HG03097 (cell line): ENCODE results near the gene ATE1.
"Not testable (repeated sequence)": the region's sequence is repeated elsewhere in the genome, so short reads cannot be mapped to it uniquely, and the experiment has no call there.

Experiments
- ATAC-seq: cut with Tn5 transposase; IDR thresholded peaks from one replicate; pipeline ENCODE4 v1.9.1; 2021; ENCODE audit not compliant: unreplicated experiment, low FRiP score

The ATE1 gene

DNA sequence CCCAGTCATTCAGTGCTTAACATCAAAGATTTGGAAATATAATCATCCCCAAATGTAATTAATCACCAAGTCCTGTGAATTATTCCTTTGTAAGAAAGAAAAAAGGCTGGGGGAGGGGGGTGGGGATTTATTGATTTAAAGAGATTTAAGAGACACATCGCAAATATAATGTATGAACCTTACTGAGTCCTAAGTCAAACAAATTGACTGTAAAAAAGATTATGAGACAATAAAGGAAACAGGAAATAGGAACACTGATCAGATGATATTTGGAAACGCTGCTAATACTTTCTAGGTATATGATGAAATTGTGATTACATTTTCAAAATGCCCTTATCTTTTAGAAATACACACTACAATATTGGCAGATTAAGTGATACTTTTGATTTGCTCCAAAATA lies 92.5 kb downstream of the ATE1 start:
- ATAC-seq = no peak

DNA sequence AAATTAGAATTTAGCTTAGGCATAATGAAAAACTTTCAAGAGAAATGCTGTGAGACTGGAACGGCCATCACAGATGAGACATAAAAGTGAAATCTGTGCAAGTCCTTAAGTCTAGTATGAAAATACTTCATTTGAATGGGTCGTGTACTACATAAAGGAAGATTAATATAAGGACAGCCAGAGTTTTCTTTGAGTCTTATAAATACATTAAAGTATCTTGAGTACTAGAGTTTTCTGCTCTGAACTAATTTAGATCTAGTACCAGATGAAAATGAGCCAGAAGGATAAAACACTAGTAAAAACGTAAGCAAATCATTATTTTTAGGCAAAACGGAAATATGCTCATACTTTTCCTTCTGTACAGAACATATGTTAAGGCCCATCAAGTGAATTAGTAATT lies 93.1 kb downstream of the ATE1 start:
- no peak for ATAC-seq

DNA sequence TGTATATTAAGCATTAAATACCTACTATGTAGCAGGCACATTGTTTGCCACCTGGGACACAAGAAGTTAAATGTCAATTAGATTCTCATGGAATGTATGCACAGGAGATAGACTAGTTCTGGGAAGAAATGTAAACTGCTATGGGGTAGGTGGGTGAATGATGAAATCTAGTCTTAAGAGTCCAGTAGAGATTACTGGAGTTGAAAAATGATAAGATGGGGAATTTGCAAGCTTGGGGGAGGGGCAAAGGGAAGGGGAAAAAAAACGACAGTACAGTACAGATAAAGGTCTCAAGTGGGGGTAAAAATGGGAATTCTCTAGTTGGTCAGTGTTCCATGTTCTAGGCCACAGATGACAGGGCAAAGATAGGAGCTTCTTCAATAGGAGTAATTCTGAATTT lies 94.4 kb downstream of the ATE1 start:
- ATAC-seq = no peak

DNA sequence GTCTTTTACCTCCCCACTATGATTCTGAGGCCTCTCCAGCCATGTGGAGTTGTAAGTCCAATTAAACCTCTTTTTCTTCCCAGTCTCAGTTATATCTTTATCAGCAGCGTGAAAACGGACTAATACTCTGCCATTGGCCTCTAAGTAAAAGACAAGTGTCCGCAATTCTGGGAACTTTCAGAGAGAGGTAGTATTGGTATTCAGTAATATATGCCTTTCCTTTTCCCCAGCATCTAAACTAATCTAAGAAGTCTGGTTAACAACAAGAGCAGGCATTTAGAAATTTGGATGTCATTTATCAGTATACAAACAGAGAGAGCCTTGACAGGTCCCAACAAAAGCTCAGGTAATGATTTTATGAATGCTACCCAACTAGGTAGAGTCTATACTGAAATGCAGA lies 95.2 kb downstream of the ATE1 start:
- no peak for ATAC-seq

DNA sequence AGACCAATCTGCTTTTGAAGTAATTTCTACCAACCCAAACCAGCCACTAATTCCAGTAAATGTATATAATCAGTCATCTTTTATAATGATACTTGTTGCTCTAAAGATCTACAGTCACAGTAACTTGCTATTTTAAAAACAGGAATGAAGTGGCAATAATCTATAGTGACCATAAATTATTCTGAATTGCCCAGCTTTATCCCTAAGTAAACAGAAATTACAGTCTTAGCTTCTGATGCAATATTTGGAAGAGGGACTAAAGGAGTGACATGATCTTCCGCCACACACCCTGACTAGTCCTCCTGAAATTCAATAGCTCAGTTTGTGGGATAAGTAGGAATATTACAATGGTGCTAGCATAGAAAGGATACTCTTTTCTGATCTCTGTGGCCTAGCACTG lies 96.1 kb downstream of the ATE1 start:
- ATAC-seq = no peak

DNA sequence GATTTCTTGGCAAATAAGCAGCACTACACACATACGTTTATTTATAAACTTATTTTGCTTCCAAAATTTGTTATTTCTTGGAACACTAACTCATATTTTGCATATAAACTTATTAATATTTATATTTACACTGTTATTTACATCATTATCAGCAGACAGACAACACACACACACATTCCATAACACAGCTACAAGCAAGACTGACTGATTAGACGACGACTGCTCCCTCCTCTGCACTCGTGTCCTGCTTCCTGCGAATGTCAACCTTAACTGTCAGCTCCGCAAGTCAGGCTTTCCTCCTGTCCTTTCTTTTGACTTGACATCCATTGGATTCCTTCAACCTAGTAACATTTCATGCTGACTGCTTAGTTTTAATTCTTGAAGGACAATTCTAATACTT lies 96.6 kb downstream of the ATE1 start:
- ATAC-seq = no peak

DNA sequence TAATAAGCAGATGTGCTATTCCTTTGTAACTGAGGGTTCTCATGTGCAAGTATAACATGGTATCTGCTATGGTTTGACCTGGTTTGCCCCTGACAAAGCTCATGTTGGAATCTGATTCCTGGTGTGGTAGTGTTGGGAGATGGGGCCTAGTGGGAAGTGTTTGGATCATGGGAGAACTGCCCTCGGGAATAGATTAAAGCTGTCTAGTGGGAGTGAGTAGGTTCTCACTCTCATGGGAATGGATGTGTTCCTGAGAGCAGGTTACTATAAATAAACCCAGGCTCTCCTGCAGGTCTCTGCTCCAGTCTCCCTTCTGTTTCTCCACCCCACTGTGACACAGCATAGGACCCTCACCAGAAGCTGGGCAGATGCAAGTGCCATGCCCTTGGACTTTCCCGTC lies 97.7 kb downstream of the ATE1 start:
- ATAC-seq = no peak

DNA sequence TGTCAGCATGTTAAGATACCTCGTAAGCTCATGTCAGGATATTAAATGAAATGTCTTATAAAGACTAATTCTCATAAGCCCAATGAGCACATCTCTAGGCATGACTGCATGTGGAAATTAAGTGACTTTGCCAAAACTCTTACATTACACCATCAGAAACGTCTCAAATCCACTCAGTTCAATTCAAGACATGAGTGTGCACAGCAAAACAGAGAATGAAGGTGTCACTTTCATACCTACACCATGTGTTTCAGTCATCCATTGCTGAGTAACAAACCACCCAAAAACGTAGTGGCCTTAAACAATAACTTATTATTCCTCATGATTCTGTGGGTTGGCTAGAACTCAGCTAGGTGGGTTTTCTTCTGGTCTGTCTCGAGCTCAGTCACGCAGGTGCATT lies 99.8 kb downstream of the ATE1 start:
- no peak for ATAC-seq

DNA sequence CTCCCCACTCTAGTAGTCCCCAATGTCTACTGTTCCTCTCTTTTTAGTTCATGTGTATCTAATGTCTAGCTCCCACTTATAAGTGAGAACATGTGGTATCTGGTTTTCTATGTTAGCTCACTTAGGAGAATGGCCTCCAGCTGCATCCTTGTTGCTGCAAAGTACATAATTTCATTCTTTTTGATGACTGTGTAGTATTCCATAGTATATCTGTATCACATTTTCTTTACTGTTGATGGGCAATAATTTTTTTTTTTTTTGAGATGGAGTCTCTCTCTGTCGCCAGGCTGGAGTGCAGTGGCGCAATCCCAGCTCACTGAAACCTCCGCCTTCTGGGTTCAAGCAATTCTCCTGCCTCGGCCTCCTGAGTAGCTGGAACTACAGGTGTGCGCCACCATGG lies 101.1 kb downstream of the ATE1 start:
- ATAC-seq = not testable (repeated sequence)

DNA sequence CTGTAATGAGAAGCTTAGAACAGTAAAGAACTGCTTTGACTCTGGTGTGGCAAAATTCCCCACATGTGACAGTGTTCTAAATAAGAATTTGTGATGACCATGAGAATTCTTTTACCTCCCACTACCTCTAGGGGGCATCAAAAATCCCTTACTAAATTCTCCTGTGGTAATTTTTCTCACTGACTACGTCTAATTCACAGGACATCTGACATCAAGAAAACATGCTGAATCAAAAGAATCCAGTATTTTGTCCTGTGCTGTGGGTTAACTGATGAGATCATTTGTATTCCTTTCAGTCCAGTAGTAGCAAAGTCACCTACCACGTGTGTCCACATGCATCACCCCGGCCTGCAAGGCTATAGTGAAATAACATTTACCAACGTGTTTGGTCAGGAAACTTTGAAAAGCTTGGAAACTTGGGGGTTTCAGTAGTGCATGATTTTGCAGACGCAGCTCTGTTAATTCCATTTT lies 103.8 kb downstream of the ATE1 start:
- ATAC-seq = no peak

DNA sequence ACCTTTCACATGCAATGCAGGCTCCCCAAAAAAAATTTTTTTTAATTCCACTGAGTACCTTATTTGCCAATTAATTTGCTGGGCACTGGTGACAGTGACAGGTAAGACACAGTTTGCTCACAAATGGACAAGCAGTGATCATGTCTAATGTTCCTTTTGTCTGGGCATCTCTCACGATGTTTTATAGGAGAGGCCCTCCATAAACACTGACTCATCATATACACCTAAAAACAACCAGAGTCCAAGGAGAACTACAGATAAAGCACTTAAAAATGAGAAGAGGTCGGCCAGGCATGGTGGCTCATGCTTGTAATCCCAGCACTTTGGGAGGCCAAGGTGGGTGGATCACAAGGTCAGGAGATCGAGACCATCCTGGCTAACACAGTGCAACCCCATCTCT lies 105.1 kb downstream of the ATE1 start:
- ATAC-seq = no peak

DNA sequence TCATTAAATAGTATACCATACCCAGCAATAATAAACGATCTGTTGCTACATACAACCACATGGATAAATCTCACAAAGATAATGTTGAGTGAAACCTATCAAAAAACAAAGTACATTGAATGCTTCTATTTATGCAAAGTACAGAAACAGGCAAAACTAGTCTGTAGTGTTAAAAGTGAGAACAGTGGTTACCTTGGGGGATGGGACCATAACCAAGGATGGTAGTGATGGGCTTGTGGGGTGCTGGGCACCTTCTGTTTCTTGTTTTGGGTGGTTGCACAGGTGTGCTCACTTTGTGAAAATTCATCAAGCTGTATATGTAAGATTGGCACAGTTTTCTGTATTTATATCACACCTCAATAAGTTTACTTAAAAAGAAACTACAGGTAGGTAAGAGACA lies 105.7 kb downstream of the ATE1 start:
- no peak for ATAC-seq

DNA sequence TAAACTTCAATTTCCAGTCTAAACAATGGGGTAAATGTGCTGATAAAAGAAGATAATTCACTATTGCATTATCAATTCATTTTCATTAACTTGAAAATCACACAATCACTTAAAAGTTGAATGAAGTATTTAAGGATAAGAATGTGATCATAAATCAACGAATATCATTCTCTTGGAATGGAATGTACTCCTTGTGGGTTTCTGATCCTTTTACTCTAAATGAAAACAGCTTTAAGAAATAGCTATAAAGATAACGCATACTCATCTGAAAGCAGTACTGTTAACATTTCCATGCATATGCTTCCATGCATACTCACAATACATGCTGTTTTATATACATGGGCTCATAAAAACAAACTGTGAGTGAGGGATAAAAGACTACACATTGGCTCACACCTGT lies 108.8 kb downstream of the ATE1 start:
- no peak for ATAC-seq

DNA sequence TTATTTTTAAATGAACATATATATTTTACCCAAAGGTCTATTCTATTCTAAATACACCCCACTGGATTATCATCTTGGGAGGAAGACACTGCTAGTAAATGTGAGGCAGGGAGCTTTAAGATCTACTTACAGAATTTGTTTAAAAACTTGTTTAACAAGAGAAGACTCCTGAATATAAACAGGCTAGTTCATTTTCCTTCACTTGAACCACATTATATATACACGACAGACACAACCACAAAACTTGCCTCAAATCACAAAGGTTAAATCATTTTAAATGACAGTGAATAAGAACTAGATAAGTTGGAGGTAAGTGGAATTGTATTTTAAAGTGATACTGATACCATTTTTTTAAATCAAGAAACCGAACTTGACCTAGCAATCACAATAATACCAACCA lies 109.2 kb downstream of the ATE1 start:
- ATAC-seq = no peak

DNA sequence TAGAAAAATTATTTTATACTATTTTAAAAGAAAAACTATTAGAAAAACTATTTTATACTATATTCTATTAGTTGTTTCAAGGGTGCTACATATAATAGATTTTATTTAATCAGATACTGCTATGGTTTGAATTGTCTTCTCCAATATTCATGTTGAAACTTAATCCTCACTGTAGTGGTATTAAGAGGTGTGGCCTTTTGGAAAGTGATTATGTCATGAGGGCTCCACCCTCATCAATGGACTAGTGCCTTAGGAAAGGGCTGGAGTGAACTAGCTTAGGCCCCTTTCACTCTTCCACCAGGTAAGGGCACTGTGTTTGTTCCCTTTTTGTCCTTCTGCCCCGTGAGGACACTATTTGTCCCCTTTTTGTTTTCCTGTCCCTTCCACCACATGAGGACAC lies 111.6 kb downstream of the ATE1 start:
- ATAC-seq = no peak

DNA sequence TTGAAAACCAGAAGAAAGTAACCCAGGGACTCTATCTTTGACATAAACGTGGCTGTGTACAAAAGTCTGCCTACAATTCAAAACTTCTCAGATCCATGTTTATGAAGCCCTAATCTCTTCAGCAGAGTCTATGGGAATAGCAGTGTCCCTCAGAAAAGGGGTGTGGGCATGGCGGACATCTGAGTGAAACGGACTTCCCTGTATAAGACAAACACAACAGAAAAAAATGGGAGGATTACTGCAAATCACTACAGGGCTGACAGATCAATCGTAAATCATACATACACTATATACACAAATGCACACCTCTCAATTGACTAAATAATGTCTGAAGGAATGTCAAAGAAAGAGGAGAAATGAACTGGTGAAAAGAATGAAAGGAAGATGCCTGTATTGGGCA lies 114.0 kb downstream of the ATE1 start:
- no peak for ATAC-seq

DNA sequence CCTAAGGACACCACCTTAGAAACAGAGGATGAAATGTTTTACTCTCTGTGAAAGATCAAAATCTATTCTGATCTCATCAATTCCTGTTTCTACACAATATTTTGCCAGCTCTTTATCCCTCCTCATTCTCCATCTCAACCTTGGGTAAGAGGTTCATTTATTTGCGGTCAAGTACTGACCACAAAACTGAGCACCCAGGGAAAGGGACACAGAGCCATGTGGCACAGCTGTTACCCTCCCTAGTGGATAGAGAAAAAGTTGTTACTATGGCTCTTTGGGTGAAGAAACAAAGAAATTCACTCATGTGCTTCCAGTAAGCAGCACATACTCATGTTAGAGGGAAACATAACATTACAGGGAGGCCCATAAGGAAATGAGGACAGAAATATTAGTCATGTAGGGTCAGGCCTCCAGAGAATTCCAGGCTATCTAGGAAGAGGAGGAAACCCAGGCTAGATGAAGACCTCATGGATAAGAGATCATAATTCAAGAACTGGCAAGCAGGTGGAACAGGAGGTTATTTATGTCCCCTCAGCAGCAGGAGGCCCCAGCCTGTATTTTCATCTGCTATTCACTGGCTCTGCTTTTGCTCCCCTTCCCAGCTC lies 114.5 kb downstream of the ATE1 start:
- no peak for ATAC-seq

DNA sequence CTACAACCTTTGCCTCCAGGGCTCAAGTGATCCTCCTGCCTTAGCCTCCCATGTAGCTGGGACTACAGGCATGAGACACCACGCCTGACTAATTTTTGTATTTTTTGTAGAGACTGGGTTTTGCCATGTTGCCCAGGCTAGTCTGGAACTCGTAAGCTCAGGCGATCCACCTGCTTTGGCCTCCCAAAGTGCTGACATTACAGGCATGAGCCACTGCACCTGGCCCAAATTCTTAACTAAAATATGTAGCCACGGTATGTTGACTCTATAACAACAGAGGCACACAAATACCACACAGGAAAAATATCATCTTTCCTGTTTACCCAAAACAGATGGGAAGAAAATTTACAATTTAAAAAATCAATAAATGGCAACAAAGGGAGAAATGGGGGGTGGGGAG lies 115.8 kb downstream of the ATE1 start:
- ATAC-seq = no peak

DNA sequence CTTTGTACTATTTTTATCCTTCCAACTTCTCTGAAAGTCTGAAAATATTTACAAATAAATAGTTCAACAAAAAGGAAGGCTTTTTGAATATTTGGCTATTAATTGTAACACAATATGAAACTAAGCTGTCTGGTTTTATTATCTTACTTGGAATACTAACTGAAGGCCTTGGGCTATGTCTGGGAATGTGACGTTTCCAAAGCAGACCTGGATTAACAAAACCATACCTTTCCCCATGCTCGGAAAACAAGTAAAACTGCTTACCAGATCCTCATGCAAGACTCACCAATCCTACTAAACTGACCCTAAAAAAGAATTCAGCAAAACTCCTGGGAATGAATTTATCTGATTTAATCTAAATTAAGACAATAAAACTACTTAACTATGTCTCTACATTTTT lies 116.4 kb downstream of the ATE1 start:
- ATAC-seq = no peak

DNA sequence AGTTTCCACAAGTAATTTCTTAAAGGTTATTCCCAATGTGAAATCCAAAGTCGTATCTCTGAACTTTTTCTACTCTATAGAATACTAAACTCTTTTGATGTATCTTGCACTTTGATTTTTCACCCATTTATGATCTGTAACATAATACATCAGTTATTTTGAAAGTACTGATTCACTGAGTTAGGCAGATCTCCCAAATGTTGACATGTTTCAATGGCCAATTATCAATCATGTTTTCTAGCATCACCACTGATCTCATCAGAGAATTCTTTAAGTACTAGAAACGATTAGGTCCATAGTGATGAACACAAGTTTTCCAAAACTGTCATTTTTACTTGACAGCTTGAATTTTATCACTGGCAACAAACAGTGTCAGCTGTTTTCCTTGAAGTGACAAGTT lies 119.0 kb downstream of the ATE1 start:
- no peak for ATAC-seq

DNA sequence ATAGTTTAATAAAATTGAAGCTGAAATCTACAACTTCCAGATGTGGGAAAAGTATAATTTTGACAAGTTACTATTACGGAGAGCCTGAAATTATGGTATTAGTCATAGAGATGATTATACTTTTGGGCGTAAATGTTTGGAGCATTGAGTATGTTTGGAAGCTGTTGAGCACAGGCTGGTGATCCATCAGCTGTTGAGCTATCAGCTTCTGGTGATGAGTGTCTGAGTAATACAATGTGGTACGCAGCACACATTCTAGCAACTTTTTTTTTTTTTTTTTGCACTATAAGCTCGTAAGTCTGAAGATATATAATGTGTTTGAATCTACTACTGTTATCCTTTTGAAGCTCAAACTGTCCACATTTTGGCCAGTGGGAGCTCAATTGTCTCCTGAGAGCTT lies 123.4 kb downstream of the ATE1 start:
- no peak for ATAC-seq

DNA sequence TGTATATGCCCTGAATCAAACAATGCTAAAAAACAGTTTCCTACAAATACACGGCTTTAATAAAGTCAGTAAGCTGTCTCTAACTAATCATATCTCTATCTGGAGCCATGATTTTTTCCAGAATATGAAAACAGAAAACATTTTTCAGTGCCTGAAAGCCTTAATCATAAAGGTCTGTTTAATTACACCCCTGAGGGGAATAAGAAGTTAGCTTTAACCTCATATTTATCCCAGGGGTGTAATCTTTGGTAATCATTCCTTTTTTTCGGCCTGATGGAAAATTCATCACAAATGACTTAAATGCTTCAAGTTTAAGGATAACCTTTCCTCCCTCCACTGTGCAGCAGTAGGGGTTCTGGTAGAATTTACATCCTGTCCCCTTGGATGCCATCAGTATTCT lies 124.2 kb downstream of the ATE1 start:
- no peak for ATAC-seq

DNA sequence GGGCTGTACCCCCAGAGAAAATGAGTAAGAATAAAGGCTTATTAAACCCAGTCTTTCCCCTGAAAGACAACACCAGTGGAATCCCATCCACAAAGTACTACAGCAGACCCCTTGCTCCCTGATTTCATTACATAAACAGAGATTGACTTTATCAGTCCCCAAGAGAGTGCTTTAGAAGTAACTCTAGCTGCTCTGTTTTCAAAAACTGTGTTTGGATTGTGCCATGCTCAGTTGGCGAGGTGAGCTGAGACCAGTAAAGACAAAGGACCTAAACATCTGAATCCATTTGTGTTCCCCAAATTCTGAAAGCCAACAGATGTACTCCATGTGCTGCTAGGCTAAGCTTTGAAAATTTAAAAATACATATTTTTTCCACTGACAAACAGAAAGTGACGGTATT lies 127.0 kb downstream of the ATE1 start:
- no peak for ATAC-seq
